OCI-LY1 (cell line): ENCODE results near the gene ROBO4.

Experiments
- CTCF ChIP-seq: fragments of 200-600 bp; sonication (generic), shearing (Covaris generic); IDR thresholded peaks from 2 replicates; pipeline ENCODE4 v1.5.1; 2017; ENCODE audit warnings: mild to moderate bottlenecking, antibody characterized with exemption, low read length, moderate library complexity, mixed read lengths
- EZH2 ChIP-seq: fragments of 200-600 bp; sonication (generic), shearing (Covaris generic); IDR thresholded peaks from 2 replicates; pipeline ENCODE4 v1.8.0; 2017; ENCODE audit warnings: borderline replicate concordance, mixed run types, mild to moderate bottlenecking, antibody characterized with exemption, low read length, moderate library complexity, mixed read lengths

GRCh38 chr11:124894606-124895430 is 2.8 kb downstream of the ROBO4 start:
- no peak for TF ChIP-seq CTCF
- no peak for TF ChIP-seq EZH2
